ENCODE data around the gene TUT4.

Gene TUT4

DNA sequence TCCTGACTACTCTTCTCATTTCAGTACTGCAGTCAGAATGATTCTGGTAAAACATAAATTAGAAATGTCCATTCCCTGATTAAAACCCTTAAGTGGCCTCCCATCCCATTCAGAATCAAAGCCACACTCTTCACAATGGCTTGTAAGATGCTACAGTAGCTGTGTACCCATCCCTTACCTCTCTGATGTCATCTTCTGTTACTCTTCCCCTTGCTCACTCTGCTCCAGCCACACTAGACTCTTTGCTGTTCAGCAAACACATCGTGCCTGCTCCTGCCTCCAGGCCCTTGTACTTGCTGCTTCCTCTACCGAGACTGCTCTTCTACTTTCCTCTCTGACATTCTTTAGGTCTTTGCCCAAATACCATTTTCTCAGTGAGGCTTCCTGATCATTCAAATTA is 45.0 kb upstream of the TUT4 start:
- TF ChIP-seq, protein P1, sequence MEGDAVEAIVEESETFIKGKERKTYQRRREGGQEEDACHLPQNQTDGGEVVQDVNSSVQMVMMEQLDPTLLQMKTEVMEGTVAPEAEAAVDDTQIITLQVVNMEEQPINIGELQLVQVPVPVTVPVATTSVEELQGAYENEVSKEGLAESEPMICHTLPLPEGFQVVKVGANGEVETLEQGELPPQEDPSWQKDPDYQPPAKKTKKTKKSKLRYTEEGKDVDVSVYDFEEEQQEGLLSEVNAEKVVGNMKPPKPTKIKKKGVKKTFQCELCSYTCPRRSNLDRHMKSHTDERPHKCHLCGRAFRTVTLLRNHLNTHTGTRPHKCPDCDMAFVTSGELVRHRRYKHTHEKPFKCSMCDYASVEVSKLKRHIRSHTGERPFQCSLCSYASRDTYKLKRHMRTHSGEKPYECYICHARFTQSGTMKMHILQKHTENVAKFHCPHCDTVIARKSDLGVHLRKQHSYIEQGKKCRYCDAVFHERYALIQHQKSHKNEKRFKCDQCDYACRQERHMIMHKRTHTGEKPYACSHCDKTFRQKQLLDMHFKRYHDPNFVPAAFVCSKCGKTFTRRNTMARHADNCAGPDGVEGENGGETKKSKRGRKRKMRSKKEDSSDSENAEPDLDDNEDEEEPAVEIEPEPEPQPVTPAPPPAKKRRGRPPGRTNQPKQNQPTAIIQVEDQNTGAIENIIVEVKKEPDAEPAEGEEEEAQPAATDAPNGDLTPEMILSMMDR (conservative IDR thresholded peaks at IDR 0.05), result no peak
- TF ChIP-seq ZFX (IDR thresholded peaks at IDR 0.05), result no peak
- no peak overlapping the region for H3K27ac ChIP-seq

DNA sequence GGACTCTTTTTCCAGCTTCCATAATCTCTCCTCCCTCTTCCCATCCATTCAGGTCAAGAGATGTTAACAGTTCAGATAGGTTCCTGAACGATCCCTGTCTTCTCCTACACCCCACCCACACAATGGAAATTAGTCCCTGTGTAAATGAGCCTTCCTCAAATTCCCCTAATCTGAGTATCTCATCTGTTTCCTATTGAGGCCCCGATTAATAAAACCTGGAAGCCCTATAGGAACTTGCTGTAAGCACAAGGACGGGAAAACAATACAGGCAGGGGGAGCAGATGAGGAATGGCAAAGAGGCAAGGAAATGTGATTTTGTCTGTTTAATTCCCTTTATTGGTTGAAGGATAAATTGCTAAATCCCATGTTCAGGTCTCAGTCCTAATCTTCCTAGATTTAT is 42.2 kb upstream of the TUT4 start:
- TF ChIP-seq, protein P1 (conservative IDR thresholded peaks at IDR 0.05), result no peak
- TF ChIP-seq ZFX (IDR thresholded peaks at IDR 0.05), result no peak
- H3K27ac ChIP-seq, result no peak overlapping the region

DNA sequence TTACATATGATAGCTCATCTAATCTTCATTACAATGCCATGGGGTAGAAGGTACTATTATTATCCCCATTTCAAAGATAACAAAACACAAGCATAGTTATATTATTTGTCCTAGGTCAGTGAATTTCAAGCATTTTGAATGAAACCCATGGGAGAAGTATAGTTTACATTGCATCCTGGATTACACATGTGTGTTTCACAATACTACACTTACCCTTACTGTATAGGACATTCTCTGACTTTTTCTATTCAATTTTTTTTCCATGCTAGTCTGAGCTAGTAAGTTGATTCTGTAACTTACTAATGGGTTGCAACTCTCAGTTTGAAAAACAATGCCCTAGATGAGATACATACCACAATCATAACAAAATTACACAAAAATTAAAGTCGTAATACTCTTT is 40.6 kb upstream of the TUT4 start:
- no peak for TF ChIP-seq ZFX (IDR thresholded peaks at IDR 0.05)
- TF ChIP-seq, protein P1 (conservative IDR thresholded peaks at IDR 0.05), result no peak
- H3K27ac ChIP-seq, result no peak overlapping the region

DNA sequence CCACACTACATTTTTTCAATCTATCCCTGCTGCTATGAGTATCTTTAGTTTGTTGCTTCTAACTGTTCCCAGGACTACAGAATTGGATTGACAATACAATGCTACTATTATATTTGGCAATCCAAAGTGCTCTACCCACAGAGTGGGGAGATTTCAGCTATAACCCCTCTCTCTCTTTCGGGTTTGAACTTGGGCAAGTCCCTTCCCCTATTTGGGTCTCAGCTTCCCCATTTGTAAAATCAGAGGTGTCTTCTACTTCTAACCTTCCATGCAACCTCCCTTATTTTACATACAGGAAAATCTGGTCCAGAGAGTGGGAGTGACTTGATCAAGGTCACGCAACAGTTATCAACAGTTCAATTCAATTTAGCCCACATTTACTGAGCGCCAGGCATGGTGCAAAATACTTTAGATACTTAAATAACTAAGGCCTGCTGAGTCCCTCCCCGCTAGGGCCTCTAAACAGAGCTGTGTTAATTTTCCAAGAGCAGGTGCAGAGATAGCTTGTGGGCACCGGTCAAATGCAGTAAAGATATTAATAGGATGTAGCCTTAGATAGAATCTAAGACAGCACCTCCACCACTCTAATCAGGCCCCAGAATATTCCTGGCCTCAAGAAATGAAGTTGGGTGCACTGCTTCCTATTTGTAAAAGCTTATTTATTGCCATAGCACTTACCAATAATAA is 39.9 kb upstream of the TUT4 start:
- no peak overlapping the region for H3K27ac ChIP-seq
- TF ChIP-seq, protein P1 (conservative IDR thresholded peaks at IDR 0.05), result no peak
- TF ChIP-seq ZFX (IDR thresholded peaks at IDR 0.05), result no peak

DNA sequence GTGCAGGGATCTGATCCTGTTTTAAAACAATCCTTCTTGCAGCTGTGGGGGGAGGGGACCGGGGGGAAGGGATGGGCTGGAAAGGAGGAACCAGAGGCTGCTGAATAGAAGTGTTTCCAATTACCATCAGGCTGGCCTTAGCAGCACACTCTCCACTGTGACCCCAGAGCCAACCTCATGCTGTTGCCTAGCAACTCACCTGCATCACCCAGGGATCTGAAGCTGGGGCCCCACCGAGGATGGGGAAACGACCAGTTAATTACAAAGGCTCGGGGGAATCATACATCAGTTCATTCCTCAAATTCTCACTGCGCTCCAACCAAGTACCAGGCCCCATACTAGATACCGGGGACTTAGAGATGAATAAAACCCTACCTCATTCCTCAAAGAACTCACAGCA is 37.4 kb upstream of the TUT4 start:
- no peak overlapping the region for H3K27ac ChIP-seq
- TF ChIP-seq, protein P1 (conservative IDR thresholded peaks at IDR 0.05), result no peak
- TF ChIP-seq ZFX (IDR thresholded peaks at IDR 0.05), result no peak

DNA sequence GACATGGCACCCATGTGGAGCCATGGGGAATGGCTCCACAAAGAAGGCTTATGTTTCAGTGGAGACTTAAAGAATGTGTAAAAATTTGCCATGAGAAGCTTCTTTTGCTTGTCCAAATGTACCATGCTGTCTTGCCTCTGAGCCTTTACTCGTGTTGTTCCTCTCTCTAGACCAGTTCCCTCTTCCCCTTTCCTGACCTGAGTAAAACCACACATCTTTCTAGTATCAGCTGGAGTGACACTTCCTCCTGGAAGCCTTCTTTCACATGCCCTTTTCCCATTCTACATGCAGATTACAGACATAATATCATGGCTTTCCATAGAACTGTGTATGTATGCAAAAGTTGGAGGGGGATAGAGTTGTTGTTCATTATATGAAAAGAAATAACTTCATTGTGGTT is 35.6 kb upstream of the TUT4 start:
- TF ChIP-seq ZFX (IDR thresholded peaks at IDR 0.05), result no peak
- TF ChIP-seq, protein P1 (conservative IDR thresholded peaks at IDR 0.05), result no peak
- H3K27ac ChIP-seq, result no peak overlapping the region

DNA sequence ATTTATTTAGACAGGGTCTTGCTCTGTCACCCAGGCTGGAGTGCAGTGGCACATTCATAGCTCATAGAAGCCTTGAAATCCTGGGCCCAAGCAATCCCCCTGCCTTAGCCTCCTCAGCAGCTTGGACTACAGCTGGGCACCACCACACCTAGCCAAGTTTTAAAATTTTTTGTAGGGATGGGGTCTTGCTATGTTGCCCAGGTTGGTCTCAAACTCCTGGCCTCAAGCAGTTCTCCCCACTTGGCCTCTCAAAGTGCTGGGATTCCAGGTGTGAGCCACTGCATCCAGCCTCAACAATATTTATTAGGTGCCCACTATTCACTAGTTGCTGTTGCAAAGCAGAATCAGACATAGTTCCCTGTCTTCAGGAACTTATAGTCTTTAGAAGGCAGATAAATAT is 35.1 kb upstream of the TUT4 start:
- H3K27ac ChIP-seq, result no peak overlapping the region
- TF ChIP-seq ZFX (IDR thresholded peaks at IDR 0.05), result no peak
- TF ChIP-seq, protein P1 (conservative IDR thresholded peaks at IDR 0.05), result no peak

All from C4-2B (cell line).